NCI-H1048 (cell line): Measurements from ENCODE around the gene INS.
"Not testable (repeated sequence)": the region's sequence is repeated elsewhere in the genome, so short reads cannot be mapped to it uniquely, and the experiment has no call there.

Experiments used
- DNase-seq: peaks from one replicate; lab custom pipeline; 2025; lab: John Stamatoyannopoulos, UW

The INS gene

GRCh38 chr11:2131371-2132236 lies 29.4 kb downstream of the INS start:
- no peak for DNase-seq

GRCh38 chr11:2130881-2131352 lies 30.1 kb downstream of the INS start:
- DNase-seq, result no peak

- no peak for DNase-seq
Measured at GRCh38 chr11:2129699-2130366, 31.2 kb downstream of the INS start.

GRCh38 chr11:2129308-2129698 lies 31.7 kb downstream of the INS start:
- no peak for DNase-seq

GRCh38 chr11:2128511-2129307 lies 32.3 kb downstream of the INS start:
- DNase-seq, result no peak

- no peak for DNase-seq
Measured at GRCh38 chr11:2128130-2128510, 32.9 kb downstream of the INS start.

- DNase-seq, result no peak
Measured at GRCh38 chr11:2127482-2128129, 33.4 kb downstream of the INS start.

- DNase-seq, result no peak
Measured at GRCh38 chr11:2126520-2127085, 34.4 kb downstream of the INS start.

- DNase-seq, result not testable (repeated sequence)
Measured at GRCh38 chr11:2124736-2125484, 36.1 kb downstream of the INS start.

GRCh38 chr11:2123628-2123960 lies 37.4 kb downstream of the INS start:
- DNase-seq, result no peak

- DNase-seq, result no peak
Measured at GRCh38 chr11:2122907-2123627, 37.9 kb downstream of the INS start.

- no peak for DNase-seq
Measured at GRCh38 chr11:2122222-2122906, 38.6 kb downstream of the INS start.

GRCh38 chr11:2121227-2122130 lies 39.5 kb downstream of the INS start:
- no peak for DNase-seq

- no peak for DNase-seq
Measured at GRCh38 chr11:2120359-2121100, 40.5 kb downstream of the INS start.

- DNase-seq, result no peak
Measured at GRCh38 chr11:2118677-2119076, 42.3 kb downstream of the INS start.

GRCh38 chr11:2116680-2117079 lies 44.3 kb downstream of the INS start:
- DNase-seq, result no peak

GRCh38 chr11:2115308-2115707 lies 45.7 kb downstream of the INS start:
- DNase-seq, result no peak
